AG04450 (cell line): Measurements from ENCODE around the gene CLNK. TPM values are rescaled to one million over a fixed set of nuclear protein-coding genes. Genes with fewer than 3 reads are reported as not detected.

ENCODE experiments used
- CTCF ChIA-PET: fragments of 300-600, 350-600 bp; formaldehyde crosslinking; extraction: SDS; loops from one replicate; lab custom pipeline; 2022; ENCODE audit warnings: antibody characterized with exemption, inconsistent platforms; lab: Charles Lee
- POLR2A ChIA-PET: fragments of 350-600 bp; formaldehyde crosslinking; extraction: SDS; loops from one replicate; lab custom pipeline; 2021; ENCODE audit warnings: antibody characterized with exemption, inconsistent platforms; lab: Yijun Ruan, JAX
- DNase-seq: peaks from one replicate; pipeline ENCODE4 v3.0.0-alpha.2; 2011; ENCODE audit warnings: low read depth, low spot score
- H3K27ac ChIP-seq: one replicate; pipeline ENCODE4 v1.5.1; 2012; ENCODE audit warnings: low read depth, low read length, control low read depth
- H3K27me3 ChIP-seq: one replicate; pipeline ENCODE4 v1.6.0; 2012; ENCODE audit warnings: low read length; ENCODE audit not compliant: control insufficient read depth, insufficient read depth
- H3K4me3 ChIP-seq: 2 replicates; pipeline ENCODE4 v1.5.1; 2011; ENCODE audit warnings: mild to moderate bottlenecking, low read depth, low read length, control low read depth
- H3K9me3 ChIP-seq: 2 replicates; pipeline ENCODE4 v1.5.1; 2012; ENCODE audit warnings: low read length; ENCODE audit not compliant: control insufficient read depth, insufficient read depth
- CTCF ChIP-seq: IDR thresholded peaks from 2 replicates; pipeline ENCODE4 v1.5.1; 2011; ENCODE audit warnings: low read depth, low read length, control low read depth, inconsistent platforms
- polyA plus RNA-seq: library from polyadenylated mRNA; depleted of rRNA; stranded (reverse); fragments of >200 nt; gene quantifications from 2 replicates; pipeline ENCODE4 v1.2.3, GENCODE V29; 2011

CLNK gene
- polyA plus RNA-seq, 1 experiment = not detected

DNA sequence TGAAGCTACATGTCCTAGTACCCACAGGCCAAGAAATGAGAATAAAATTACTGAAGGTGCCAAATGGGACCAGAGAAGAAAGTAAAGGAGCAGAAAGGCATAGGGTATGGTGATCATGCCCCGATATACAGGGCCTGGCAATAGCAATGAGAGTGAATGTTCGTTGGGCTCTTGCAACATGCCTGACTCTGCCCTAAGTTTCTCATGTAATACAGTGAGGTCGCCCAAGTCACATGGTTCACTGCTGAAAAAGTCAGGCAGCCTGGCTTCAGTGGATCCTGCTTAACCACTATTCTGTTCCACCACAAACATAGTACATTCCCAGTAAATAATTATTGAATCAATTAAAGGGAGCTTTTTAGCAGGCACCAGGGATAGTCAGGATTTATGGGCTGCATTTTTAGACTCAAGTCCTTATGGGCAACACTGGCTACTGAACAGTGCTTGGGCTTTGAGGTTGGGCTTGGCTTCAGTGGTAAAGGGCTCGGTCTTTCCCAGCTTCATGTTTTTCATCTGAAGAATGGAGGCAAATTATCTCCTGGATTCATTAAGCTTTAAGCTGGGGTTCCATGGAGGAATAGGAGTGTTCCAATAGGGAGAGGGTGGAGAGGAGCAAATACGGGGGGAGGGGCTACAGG lies 160.3 kb downstream of the CLNK start:
- POLR2A ChIA-PET = no interaction called here
- Histone ChIP-seq H3K9me3 (no peaks in the 10 kb centered on the region), H3K27me3 (no peaks in the 10 kb centered on the region), H3K27ac (no peak overlapping the region), H3K4me3 (no peak overlapping the region)
- DNase-seq = no peak
- no peak for TF ChIP-seq CTCF
- CTCF ChIA-PET = interaction anchor here (1.1 kb wide), 1 partner anchor 359 kb away, joined by 4 read pairs; no protein-coding TSS in a partner anchor

GRCh38 chr4:10521424-10521823 lies 163.1 kb downstream of the CLNK start:
- ChIA-PET CTCF (interaction anchor here (1.3 kb wide), 1 partner anchor 17 kb away, joined by 5 read pairs; no protein-coding TSS in a partner anchor), POLR2A (no interaction called here)
- Histone ChIP-seq H3K4me3 (no peak overlapping the region), H3K9me3 (no peaks in the 10 kb centered on the region), H3K27me3 (no peaks in the 10 kb centered on the region), H3K27ac (no peak overlapping the region)
- no peak for DNase-seq
- no peak for TF ChIP-seq CTCF

GRCh38 chr4:10509733-10510132 lies 174.8 kb downstream of the CLNK start:
- Histone ChIP-seq H3K27me3 (no peaks in the 10 kb centered on the region), H3K4me3 (no peak overlapping the region), H3K9me3 (no peaks in the 10 kb centered on the region), H3K27ac (no peak overlapping the region)
- POLR2A ChIA-PET = no interaction called here
- no peak for TF ChIP-seq CTCF
- DNase-seq = no peak
- CTCF ChIA-PET = no interaction called here

GRCh38 chr4:10506077-10506476 lies 178.5 kb downstream of the CLNK start:
- no peak for DNase-seq
- POLR2A ChIA-PET = no interaction called here
- CTCF ChIA-PET = no interaction called here
- no peak overlapping the region for H3K27ac ChIP-seq
- TF ChIP-seq CTCF = no peak
- H3K9me3 ChIP-seq = no peaks in the 10 kb centered on the region
- no peaks in the 10 kb centered on the region for H3K27me3 ChIP-seq
- H3K4me3 ChIP-seq = no peak overlapping the region

DNA sequence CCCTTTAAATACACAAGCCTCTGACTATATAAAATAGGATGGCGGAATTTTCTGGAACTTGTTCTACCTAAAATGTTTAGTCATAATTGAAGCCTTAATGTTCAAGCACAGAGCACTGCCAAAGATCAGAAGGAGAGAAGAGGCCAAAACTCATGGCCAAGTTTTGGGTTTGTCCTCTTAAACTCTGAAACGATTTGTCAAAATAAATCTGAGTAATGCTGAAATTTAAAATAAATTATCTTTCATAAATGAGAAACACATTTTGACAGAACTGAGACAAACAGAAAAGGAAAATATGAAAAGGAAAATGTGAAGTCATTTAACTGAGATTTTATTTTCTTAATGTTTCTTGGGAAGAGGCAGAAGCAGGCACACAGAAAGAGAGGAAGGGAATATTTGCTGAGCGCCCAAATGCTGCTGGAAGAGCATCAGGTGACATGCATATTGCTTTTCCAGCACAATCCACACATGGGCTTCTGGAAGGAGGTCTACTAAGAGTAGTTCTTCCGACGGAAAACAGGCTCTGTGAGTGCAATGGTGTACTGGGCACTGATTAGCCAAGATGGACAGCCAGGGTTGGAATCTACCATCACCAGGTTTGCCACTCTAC lies 179.9 kb downstream of the CLNK start:
- no peaks in the 10 kb centered on the region for H3K27me3 ChIP-seq
- no peaks in the 10 kb centered on the region for H3K9me3 ChIP-seq
- DNase-seq = no peak
- no peak for TF ChIP-seq CTCF
- ChIA-PET POLR2A (no interaction called here), CTCF (no interaction called here)
- H3K4me3 ChIP-seq = no peak overlapping the region
- H3K27ac ChIP-seq = no peak overlapping the region
